SK-N-SH (cell line): ENCODE data around the gene IQGAP2. TPM values are rescaled to one million over a fixed set of nuclear protein-coding genes. Genes with fewer than 3 reads are reported as not detected.

Experiments used
- CTCF ChIA-PET: fragments of 300-600, 350-600 bp; formaldehyde crosslinking; extraction: SDS; loops from one replicate; lab custom pipeline; 2021; lab: Yijun Ruan, JAX
- POLR2A ChIA-PET: fragments of 350-600 bp; sonication (Branson Sonifier 250); formaldehyde crosslinking; extraction: SDS; loops from one replicate; lab custom pipeline; 2020; ENCODE audit warnings: antibody characterized with exemption, inconsistent platforms; lab: Yijun Ruan, JAX
- DNase-seq: peaks from one replicate; pipeline ENCODE4 v3.0.0; 2012
- H2AFZ ChIP-seq: fragments of 200-600 bp; sonication (generic); 2 replicates; pipeline ENCODE4 v1.8.1; 2016; ENCODE audit warnings: antibody characterized with exemption, mild to moderate bottlenecking, low read depth
- H3F3A ChIP-seq: fragments of 200-600 bp; sonication (generic); replicated peaks from 2 replicates; pipeline ENCODE3; 2016; ENCODE audit warnings: antibody characterized with exemption, mild to moderate bottlenecking; ENCODE audit not compliant: insufficient read depth
- H3K27ac ChIP-seq, 2 experiments: fragments of 200-500 bp in 1 of 2; fragments of 200-600 bp in 1 of 2; sonication (Bioruptor generic) in 1 of 2; sonication (generic), shearing (Covaris generic) in 1 of 2; 2 replicates each; pipeline versions ENCODE4 v1.5.1 to v1.6.1; 2014 to 2016; ENCODE audit warnings: low read depth in 2 of 2, inconsistent platforms in 1 of 2, low read length in 1 of 2, mild to moderate bottlenecking in 1 of 2, mixed read lengths in 1 of 2
- H3K27me3 ChIP-seq: fragments of 200-600 bp; sonication (generic), shearing (Covaris generic); 2 replicates; pipeline ENCODE4 v1.6.1; 2016; ENCODE audit warnings: mixed run types; ENCODE audit not compliant: insufficient read depth
- H3K36me3 ChIP-seq, 2 experiments: fragments of 200-500 bp in 1 of 2; fragments of 200-600 bp in 1 of 2; sonication (Bioruptor generic) in 1 of 2; sonication (generic) in 1 of 2; replicated peaks in 1 of 2; 2 replicates each; pipeline versions ENCODE3 to v1.5.1; 2014 to 2016; ENCODE audit warnings: low read length in 1 of 2, mild to moderate bottlenecking in 1 of 2; ENCODE audit not compliant: insufficient read depth in 2 of 2, control insufficient read depth in 1 of 2
- H3K4me1 ChIP-seq, 2 experiments: fragments of 200-500 bp in 1 of 2; fragments of 200-600 bp in 1 of 2; sonication (Bioruptor generic) in 1 of 2; sonication (generic), shearing (Covaris generic) in 1 of 2; 2 replicates each; pipeline versions ENCODE4 v1.5.1 to v1.6.1; 2014 to 2016; ENCODE audit warnings: low read depth in 1 of 2, low read length in 1 of 2, mixed run types in 1 of 2; ENCODE audit not compliant: insufficient read depth in 2 of 2, control insufficient read depth in 1 of 2
- H3K4me2 ChIP-seq: fragments of 200-600 bp; sonication (generic), shearing (Covaris generic); 2 replicates; pipeline ENCODE4 v1.6.1; 2017; ENCODE audit warnings: mixed run types
- H3K4me3 ChIP-seq, 2 experiments: fragments of 200-500 bp in 1 of 2; fragments of 200-600 bp in 1 of 2; sonication (Bioruptor generic) in 1 of 2; sonication (generic), shearing (Covaris generic) in 1 of 2; 2 replicates each; pipeline versions ENCODE4 v1.5.1 to v1.8.1; 2014 to 2016; ENCODE audit warnings: low read depth in 2 of 2, inconsistent platforms in 1 of 2, low read length in 1 of 2, mild to moderate bottlenecking in 1 of 2, mixed read lengths in 1 of 2, moderate library complexity in 1 of 2
- H3K79me2 ChIP-seq: fragments of 200-600 bp; sonication (generic); 2 replicates; pipeline ENCODE4 v1.8.1; 2017; ENCODE audit warnings: mild to moderate bottlenecking; ENCODE audit not compliant: insufficient read depth
- H3K9ac ChIP-seq: fragments of 200-600 bp; sonication (generic); 2 replicates; pipeline ENCODE4 v1.6.1; 2017; ENCODE audit warnings: mixed run types
- H3K9me2 ChIP-seq: fragments of 200-600 bp; sonication (generic); 2 replicates; pipeline ENCODE4 v1.6.1; 2017; ENCODE audit warnings: mixed run types
- H3K9me3 ChIP-seq: fragments of 200-600 bp; sonication (generic); 2 replicates; pipeline ENCODE4 v1.6.1; 2017; ENCODE audit warnings: mixed run types, mild to moderate bottlenecking, moderate library complexity
- H4K20me1 ChIP-seq: fragments of 200-600 bp; sonication (generic); 2 replicates; pipeline ENCODE4 v1.6.1; 2017; ENCODE audit warnings: mild to moderate bottlenecking, mixed run types; ENCODE audit not compliant: insufficient read depth
- CHD2 ChIP-seq: fragments of 150-350 bp; IDR thresholded peaks from 2 replicates; pipeline ENCODE4 v1.6.1; 2018; ENCODE audit warnings: low read length; ENCODE audit not compliant: partially characterized antibody
- FOXJ3 ChIP-seq: sonication (generic); formaldehyde crosslinking; IDR thresholded peaks from 2 replicates; pipeline ENCODE4 v1.5.1; 2020; ENCODE audit warnings: mild to moderate bottlenecking, missing genetic modification reagents
- GATA2 ChIP-seq: sonication (generic); formaldehyde crosslinking; IDR thresholded peaks from 2 replicates; pipeline ENCODE4 v1.5.0; 2020; ENCODE audit warnings: mild to moderate bottlenecking, missing genetic modification reagents
- MAX ChIP-seq: IDR thresholded peaks from 2 replicates; pipeline ENCODE4 v1.4.0; 2012; ENCODE audit warnings: low read depth
- MXI1 ChIP-seq: IDR thresholded peaks from 2 replicates; pipeline ENCODE4 v1.6.1; 2012; ENCODE audit warnings: mild to moderate bottlenecking, low read depth, low read length, improper control_type of control experiment
- RCOR1 ChIP-seq: fragments of 150-350 bp; IDR thresholded peaks from 2 replicates; pipeline ENCODE4 v1.6.1; 2017; ENCODE audit warnings: antibody characterized with exemption, low read length
- RFX5 ChIP-seq: IDR thresholded peaks from 2 replicates; pipeline ENCODE4 v1.6.1; 2012; ENCODE audit warnings: mild to moderate bottlenecking, improper control_type of control experiment, low read length
- TCF12 ChIP-seq: IDR thresholded peaks from 2 replicates; pipeline ENCODE4 v1.4.0; 2012
- TEAD4 ChIP-seq: IDR thresholded peaks from 2 replicates; pipeline ENCODE4 v1.4.0; 2012; ENCODE audit warnings: mild to moderate bottlenecking, borderline replicate concordance; ENCODE audit not compliant: insufficient read depth
- USF1 ChIP-seq: IDR thresholded peaks from 2 replicates; pipeline ENCODE4 v1.4.0; 2012; ENCODE audit warnings: low read depth, borderline replicate concordance
- WGBS: methylation state at CpG from one replicate; pipeline ENCODE4 v1.1.6; 2017; ENCODE audit warnings: low lambda C conversion rate; 5-methylcytosine and 5-hydroxymethylcytosine counted together
- polyA plus RNA-seq, 3 experiments: library from polyadenylated mRNA; depleted of rRNA; stranded (reverse); fragments of >200 nt; gene quantifications; 2 replicates each; pipeline ENCODE4 v1.2.3, GENCODE V29; 2012
- TF ChIP-seq, protein P1 (sequence below): fragments of 200-600 bp; sonication (generic); IDR thresholded peaks from 2 replicates; pipeline ENCODE4 v1.6.1; 2017; ENCODE audit warnings: antibody characterized with exemption, mild to moderate bottlenecking, moderate library complexity
- TF ChIP-seq, protein P2 (sequence below): fragments of 150-350 bp; IDR thresholded peaks from 2 replicates; pipeline ENCODE4 v1.6.1; 2016; ENCODE audit warnings: mild to moderate bottlenecking, low read depth, low read length
- TF ChIP-seq, protein P3 (sequence below): IDR thresholded peaks from 2 replicates; pipeline ENCODE4 v1.6.1; 2012; ENCODE audit warnings: mild to moderate bottlenecking, low read depth, low read length, moderate library complexity

The IQGAP2 gene
- polyA plus RNA-seq, 1 of the 3 experiments (the other 2 are of a cell fraction) = 2.1 TPM

GRCh38 chr5:76606701-76607100, 203.6 kb downstream of the IQGAP2 start:
- Histone ChIP-seq H3K79me2 (no peaks in the 10 kb centered on the region), H3K9ac (no peak overlapping the region), H2AFZ (no peak overlapping the region), H3K27me3 (no peaks in the 10 kb centered on the region), H3K27ac (peak overlapping the region in 1 of 2 experiments; percentile 40; a peak in 1 of 4 replicates), H3F3A (peaks cover 5% of the 10 kb centered on the region), H4K20me1 (no peaks in the 10 kb centered on the region), H3K4me2 (no peak overlapping the region), H3K4me1 (peaks cover 3 to 15% of the 10 kb centered on the region in 2 experiments), H3K36me3 (no peaks in the 10 kb centered on the region), H3K9me2 (no peaks in the 10 kb centered on the region), H3K4me3 (no peak overlapping the region), H3K9me3 (no peaks in the 10 kb centered on the region)
- no peak for DNase-seq
- 61% methylated on average over 2 of the region's 2 CpGs for WGBS
- CTCF ChIA-PET = interaction anchor here (1.3 to 2.3 kb wide), 2 partner anchors 9 to 168 kb away, joined by 4 to 14 read pairs; no protein-coding TSS in a partner anchor
- TF ChIP-seq TCF12 (no peak), USF1 (no peak), TEAD4 (no peak), RCOR1 (no peak), GATA2 (CRISPR knock-in tag) (no peak), FOXJ3 (CRISPR knock-in tag) (no peak)
- TF ChIP-seq, protein P1, sequence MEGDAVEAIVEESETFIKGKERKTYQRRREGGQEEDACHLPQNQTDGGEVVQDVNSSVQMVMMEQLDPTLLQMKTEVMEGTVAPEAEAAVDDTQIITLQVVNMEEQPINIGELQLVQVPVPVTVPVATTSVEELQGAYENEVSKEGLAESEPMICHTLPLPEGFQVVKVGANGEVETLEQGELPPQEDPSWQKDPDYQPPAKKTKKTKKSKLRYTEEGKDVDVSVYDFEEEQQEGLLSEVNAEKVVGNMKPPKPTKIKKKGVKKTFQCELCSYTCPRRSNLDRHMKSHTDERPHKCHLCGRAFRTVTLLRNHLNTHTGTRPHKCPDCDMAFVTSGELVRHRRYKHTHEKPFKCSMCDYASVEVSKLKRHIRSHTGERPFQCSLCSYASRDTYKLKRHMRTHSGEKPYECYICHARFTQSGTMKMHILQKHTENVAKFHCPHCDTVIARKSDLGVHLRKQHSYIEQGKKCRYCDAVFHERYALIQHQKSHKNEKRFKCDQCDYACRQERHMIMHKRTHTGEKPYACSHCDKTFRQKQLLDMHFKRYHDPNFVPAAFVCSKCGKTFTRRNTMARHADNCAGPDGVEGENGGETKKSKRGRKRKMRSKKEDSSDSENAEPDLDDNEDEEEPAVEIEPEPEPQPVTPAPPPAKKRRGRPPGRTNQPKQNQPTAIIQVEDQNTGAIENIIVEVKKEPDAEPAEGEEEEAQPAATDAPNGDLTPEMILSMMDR = no peak
- POLR2A ChIA-PET = no interaction called here

GRCh38 chr5:76607353-76607871, 204.3 kb downstream of the IQGAP2 start:
- Histone ChIP-seq H3K27ac (peak overlapping the region in 1 of 2 experiments; percentile 34; a peak in 1 of 4 replicates), H3K4me2 (0 out of 2 replicates have a peak overlapping the region, but pooled peaks have one; percentile 10), H3K9ac (no peak overlapping the region), H3K36me3 (no peaks in the 10 kb centered on the region), H3K4me3 (no peak overlapping the region), H3K4me1 (peaks cover 3 to 15% of the 10 kb centered on the region in 2 experiments), H3K9me2 (no peaks in the 10 kb centered on the region), H3K9me3 (no peaks in the 10 kb centered on the region), H3F3A (peaks cover 5% of the 10 kb centered on the region), H3K27me3 (no peaks in the 10 kb centered on the region), H4K20me1 (no peaks in the 10 kb centered on the region), H3K79me2 (no peaks in the 10 kb centered on the region), H2AFZ (no peak overlapping the region)
- WGBS = 94% methylated on average over 9 of the region's 9 CpGs
- ChIA-PET POLR2A (no interaction called here), CTCF (interaction anchor here (1.3 to 2.3 kb wide), 2 partner anchors 8 to 167 kb away, joined by 4 to 14 read pairs; no protein-coding TSS in a partner anchor)
- DNase-seq = no peak
- TF ChIP-seq MAX (no peak), USF1 (no peak), MXI1 (no peak), CHD2 (no peak), GATA2 (CRISPR knock-in tag) (no peak), RFX5 (no peak)
- TF ChIP-seq, protein P1 = no peak
- TF ChIP-seq, protein P2, sequence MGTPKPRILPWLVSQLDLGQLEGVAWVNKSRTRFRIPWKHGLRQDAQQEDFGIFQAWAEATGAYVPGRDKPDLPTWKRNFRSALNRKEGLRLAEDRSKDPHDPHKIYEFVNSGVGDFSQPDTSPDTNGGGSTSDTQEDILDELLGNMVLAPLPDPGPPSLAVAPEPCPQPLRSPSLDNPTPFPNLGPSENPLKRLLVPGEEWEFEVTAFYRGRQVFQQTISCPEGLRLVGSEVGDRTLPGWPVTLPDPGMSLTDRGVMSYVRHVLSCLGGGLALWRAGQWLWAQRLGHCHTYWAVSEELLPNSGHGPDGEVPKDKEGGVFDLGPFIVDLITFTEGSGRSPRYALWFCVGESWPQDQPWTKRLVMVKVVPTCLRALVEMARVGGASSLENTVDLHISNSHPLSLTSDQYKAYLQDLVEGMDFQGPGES = no peak
- TF ChIP-seq, protein P3, sequence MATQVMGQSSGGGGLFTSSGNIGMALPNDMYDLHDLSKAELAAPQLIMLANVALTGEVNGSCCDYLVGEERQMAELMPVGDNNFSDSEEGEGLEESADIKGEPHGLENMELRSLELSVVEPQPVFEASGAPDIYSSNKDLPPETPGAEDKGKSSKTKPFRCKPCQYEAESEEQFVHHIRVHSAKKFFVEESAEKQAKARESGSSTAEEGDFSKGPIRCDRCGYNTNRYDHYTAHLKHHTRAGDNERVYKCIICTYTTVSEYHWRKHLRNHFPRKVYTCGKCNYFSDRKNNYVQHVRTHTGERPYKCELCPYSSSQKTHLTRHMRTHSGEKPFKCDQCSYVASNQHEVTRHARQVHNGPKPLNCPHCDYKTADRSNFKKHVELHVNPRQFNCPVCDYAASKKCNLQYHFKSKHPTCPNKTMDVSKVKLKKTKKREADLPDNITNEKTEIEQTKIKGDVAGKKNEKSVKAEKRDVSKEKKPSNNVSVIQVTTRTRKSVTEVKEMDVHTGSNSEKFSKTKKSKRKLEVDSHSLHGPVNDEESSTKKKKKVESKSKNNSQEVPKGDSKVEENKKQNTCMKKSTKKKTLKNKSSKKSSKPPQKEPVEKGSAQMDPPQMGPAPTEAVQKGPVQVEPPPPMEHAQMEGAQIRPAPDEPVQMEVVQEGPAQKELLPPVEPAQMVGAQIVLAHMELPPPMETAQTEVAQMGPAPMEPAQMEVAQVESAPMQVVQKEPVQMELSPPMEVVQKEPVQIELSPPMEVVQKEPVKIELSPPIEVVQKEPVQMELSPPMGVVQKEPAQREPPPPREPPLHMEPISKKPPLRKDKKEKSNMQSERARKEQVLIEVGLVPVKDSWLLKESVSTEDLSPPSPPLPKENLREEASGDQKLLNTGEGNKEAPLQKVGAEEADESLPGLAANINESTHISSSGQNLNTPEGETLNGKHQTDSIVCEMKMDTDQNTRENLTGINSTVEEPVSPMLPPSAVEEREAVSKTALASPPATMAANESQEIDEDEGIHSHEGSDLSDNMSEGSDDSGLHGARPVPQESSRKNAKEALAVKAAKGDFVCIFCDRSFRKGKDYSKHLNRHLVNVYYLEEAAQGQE = no peak
